ENCODE measurements around the gene PPRC1.

PPRC1 gene, protein sequence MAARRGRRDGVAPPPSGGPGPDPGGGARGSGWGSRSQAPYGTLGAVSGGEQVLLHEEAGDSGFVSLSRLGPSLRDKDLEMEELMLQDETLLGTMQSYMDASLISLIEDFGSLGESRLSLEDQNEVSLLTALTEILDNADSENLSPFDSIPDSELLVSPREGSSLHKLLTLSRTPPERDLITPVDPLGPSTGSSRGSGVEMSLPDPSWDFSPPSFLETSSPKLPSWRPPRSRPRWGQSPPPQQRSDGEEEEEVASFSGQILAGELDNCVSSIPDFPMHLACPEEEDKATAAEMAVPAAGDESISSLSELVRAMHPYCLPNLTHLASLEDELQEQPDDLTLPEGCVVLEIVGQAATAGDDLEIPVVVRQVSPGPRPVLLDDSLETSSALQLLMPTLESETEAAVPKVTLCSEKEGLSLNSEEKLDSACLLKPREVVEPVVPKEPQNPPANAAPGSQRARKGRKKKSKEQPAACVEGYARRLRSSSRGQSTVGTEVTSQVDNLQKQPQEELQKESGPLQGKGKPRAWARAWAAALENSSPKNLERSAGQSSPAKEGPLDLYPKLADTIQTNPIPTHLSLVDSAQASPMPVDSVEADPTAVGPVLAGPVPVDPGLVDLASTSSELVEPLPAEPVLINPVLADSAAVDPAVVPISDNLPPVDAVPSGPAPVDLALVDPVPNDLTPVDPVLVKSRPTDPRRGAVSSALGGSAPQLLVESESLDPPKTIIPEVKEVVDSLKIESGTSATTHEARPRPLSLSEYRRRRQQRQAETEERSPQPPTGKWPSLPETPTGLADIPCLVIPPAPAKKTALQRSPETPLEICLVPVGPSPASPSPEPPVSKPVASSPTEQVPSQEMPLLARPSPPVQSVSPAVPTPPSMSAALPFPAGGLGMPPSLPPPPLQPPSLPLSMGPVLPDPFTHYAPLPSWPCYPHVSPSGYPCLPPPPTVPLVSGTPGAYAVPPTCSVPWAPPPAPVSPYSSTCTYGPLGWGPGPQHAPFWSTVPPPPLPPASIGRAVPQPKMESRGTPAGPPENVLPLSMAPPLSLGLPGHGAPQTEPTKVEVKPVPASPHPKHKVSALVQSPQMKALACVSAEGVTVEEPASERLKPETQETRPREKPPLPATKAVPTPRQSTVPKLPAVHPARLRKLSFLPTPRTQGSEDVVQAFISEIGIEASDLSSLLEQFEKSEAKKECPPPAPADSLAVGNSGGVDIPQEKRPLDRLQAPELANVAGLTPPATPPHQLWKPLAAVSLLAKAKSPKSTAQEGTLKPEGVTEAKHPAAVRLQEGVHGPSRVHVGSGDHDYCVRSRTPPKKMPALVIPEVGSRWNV (N-terminal part only)

DNA sequence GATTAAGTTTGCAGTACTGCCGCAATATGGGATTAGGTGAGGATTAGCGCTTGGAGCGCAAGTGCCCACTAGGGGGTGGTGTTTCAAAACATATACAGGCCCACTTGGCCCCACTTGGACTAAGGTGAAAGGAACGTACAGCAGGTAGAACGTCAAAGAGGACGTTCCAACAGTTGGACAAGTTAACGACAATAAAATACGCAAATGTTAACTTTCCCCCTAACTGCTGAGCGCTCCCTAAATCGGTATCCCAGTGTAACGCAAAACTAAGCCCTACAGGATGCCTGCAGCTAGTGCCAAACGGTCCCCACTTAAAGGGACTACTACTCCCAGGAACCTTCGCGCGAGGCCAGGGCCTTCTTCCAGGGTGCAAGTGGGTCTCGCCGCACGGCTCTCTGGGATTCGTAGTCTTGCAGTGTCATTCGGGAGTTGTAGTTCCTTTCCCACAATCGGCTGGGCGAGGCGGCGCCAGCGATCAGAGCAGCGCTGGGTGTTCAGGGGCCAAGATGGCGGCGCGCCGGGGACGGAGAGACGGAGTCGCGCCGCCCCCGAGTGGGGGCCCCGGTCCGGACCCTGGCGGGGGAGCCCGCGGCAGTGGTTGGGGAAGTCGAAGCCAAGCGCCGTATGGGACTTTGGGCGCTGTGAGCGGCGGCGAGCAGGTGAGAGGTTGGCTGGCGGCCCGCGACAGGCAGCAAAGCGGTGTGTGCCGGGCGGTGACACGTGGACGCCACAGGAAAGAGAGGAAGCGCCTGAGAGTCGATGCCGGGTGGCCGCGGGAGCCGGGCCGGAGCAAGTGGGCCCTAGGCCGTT is at the start of gene PPRC1:
Gene PPRC1 (plus strand): TSS at position 478 of the 810 bp plus-strand sequence. CDS start 29 bp downstream, at position 507.
- DNase-seq (ENCODE audit: low read depth) = peak; percentile 100

DNA sequence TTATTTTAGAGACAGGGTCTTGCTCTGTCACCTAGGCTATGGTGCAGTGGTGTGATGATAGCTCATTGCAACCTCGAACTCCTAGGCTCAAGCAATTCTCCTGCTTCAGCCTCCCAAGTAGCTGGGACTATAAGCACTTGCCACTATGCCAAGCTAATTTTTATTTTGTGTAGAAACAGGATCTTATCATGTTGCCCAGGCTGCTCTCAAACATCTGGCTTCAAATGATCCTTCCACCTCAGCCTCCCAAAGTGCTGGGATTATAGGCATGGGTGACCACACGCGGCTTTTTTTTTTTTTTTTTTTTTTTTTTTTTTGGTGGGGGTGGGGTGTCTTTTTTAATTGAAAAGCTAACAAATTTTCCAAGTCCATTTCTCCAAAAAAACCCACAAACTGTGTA is 49.3 kb upstream of the PPRC1 start:
- no peak for DNase-seq (ENCODE audit: low read depth)

DNA sequence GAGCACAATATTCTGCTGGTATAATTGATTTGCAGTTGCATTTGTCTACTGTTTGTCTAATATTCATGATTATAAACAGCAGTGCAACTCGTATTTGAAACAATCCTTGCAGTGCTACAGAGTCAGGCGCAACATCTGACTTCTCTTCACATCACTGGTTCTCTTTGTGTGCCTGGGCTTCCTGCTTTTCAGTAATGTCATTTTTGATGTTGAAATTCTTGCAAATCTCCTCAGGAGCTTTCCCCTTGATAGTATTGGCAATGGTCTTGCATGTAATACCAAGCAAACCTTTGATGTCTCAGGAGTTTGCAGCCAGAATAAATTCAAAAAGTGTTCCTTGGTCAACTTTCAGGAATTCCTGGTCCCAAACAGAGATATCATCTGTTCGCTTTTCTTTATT is 47.5 kb upstream of the PPRC1 start:
- no peak for DNase-seq (ENCODE audit: low read depth)

DNA sequence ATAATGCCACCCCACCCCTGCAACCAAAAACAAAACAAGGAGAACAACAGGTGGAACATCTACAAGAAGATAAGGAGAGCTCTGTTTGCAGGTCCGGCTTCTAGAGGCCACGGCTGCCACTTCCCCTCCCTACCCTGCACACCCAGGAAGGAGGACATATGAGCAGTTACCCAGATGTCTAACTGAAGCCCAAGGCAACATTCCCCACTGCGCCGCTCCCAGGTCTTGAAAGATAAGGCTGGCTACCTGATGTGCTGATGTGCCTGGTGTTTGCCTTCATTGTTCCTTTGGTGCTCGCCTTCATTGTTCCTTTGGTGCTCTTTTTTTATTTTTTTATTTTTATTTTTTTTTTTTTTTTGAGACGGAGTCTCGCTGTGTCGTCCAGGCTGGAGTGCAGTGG is 46.6 kb upstream of the PPRC1 start:
- no peak for DNase-seq (ENCODE audit: low read depth)

DNA sequence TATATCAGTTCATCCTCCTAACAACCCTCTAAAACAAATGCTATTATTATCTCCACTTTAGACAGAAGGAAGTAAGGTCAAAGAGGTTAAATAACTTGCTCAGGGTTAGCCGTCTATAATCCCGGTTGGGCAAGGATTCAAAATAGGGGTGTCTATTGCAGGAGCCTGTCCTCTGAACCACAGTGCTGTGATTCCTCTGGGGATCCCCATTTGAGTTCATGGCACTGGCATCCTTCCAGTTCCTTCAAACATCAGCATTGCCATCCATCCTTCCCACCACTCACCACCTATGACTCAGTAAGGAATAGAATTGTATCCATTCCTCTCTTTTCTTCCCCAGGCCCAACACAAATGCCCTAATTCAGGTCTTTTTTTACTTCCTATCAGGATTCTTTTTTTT is 42.1 kb upstream of the PPRC1 start:
- peak; percentile 41 for DNase-seq (ENCODE audit: low read depth)

DNA sequence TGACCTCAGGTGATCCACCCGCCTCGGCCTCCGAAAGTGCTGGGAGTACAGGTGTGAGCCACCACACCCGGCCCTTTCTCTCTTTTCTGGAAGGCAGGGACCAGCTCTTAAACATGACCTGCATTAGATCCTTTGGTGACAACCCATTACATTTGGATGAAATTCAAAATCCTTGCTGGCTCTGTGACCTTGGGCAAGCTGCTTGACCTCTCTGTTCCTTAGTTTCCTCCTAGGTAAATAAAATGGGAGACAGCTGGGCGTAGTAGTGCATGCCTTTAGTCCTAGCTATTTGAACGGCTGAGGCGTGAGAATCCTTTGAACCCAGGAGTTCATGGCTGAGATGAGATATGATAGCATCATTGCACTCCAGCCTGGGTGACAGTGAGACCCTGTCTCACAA is 36.4 kb upstream of the PPRC1 start:
- no peak for DNase-seq (ENCODE audit: low read depth)

DNA sequence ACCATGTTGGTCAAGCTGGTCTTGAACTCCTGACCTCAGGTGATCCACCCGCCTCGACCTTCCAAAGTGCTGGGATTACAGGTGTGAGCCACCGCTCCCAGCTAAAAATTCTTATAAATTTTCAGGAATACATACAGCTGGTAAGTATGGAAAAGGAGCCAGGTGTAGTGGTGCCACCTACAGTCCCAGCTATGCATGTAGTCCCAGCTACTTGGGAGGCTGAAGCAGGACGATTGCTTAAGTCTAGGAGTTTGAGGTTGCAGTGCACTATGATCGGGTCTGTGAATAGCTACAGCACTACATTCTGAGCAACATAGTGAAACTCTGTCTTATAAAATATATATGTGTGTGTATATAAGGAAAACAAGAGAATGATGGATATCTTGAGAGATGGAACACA is 31.7 kb upstream of the PPRC1 start:
- DNase-seq (ENCODE audit: low read depth) = no peak

DNA sequence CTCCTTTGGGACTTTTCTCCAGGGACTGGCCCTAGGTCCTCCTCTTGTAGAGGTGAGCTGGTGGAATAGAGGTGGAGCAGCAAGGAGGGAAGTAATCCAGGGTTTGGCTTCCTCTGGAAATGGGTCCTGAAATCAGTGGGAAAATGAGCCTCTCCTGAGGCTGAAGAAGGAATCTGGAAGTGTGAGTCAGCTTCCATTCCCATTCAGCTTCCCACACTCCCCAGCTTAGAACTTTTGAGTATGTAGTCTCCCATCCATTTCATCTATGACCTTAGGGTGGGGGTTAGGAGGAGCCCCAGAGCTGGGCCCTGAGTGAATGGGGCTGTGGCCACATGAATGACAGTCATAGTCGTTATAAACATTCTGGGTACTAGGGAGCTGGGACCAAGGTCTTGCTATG is 30.4 kb upstream of the PPRC1 start:
- peak; percentile 54 for DNase-seq (ENCODE audit: low read depth)

DNA sequence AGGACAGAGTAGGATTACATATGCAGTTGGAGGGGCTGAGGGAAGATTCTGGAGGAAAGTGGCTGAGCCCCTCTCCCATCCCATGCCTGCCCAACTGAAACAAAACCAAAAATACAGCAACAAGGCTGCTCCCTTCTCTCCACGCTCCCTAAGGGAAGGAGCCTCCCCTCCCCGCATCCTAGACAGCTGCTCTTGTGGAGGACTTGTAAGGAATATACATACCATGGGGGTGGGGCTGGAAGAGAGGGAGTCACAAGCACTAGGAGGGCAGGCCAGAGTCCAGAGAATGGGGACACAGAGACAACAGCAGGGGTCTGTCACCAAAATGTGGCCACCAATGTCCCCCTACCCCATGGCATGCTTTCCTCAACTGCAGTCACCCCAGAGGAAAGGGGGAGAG is 25.8 kb upstream of the PPRC1 start:
- no peak for DNase-seq (ENCODE audit: low read depth)

DNA sequence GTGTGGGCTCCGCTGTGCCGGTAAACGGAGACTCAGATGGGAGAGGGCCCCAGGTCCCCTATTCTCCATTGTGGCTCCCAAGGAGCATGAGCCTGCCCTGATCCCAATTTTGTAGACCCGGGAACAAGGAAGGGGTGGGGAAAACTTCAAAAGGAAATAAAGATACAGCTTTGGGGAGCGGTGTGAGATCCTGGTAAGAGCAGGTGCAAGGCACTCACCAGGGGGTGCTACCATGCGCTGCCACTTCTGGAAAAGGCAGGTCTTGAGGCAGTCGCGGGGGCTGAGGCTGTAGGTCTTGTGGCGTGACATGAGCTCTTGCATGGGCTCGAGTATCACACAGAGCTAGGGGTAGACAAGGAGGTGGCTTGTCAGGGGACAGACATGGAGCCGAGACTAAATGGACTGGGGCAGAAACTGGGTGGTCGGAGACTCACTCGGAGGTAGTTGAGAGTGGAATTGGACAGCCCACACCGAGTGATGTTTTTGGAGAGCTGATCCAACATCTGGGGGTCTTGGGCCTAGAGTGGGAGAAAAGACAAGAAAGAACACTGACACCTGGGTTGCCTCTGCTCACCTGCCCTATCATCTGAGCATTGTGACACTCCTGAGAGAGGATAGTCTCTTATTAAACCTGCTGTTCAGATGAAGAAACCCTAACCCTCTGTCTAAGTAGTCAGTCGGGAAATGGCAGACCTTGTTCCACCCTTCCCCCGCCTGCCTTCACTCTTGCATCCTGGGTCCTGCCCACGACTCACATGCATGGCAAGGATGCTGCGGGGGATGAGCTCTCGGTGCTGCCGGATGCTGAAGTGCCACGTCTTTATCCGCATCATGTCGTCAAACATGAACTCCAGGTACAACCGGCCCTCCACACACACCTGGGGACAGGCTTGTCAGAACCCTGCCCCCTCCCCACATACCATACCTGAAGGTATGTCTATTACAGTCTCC is 23.4 kb upstream of the PPRC1 start:
- DNase-seq (ENCODE audit: low read depth) = no peak

DNA sequence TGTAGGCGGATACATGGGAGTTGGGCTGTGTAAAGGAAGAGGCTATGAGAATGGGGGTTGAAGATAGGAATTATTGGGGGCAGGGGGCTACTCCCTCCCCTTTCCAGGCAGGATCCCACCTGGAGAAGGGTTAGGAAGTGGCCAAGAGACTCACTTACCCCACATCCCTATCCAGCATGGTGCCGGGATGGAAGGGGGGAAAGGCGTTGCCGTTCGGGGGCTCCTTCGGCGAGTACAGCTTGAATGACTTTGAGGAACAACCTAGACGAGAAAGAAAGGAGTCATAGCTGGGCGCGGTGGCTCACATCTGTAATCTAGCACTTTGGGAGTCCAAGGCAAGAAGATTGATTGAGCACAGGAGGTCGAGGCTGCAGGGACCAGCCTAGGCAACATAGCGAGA is 21.6 kb upstream of the PPRC1 start:
- DNase-seq (ENCODE audit: low read depth) = no peak

DNA sequence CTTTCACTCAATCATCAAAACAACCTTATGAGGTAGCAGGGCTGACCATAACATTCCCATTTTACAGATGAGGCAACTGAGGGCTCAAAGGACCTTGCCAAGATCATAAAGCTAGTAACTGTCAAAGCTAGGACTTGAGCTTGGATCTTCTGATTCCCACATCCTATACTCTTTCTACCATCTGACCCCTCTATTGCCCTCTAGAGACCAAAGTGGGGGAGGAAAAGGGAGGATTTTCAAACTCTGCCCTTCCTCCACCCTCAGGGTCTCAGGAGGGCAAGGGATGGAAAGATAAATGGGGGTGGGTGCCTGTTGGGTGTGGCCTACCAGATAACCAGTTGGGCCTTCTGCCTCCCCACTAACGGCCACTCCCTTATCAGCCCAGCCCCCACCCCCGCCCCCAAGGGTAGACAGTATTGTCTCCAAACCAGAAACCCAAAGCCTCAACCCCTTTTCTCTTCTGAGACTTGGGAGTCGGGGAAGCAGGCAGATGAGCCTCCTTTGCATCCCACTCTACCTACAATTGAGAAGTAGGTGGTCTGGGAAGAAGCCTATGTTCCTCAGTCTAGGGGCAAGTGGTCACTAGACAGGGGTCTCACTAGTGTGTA is 20.5 kb upstream of the PPRC1 start:
- peak; percentile 47 for DNase-seq (ENCODE audit: low read depth)

DNA sequence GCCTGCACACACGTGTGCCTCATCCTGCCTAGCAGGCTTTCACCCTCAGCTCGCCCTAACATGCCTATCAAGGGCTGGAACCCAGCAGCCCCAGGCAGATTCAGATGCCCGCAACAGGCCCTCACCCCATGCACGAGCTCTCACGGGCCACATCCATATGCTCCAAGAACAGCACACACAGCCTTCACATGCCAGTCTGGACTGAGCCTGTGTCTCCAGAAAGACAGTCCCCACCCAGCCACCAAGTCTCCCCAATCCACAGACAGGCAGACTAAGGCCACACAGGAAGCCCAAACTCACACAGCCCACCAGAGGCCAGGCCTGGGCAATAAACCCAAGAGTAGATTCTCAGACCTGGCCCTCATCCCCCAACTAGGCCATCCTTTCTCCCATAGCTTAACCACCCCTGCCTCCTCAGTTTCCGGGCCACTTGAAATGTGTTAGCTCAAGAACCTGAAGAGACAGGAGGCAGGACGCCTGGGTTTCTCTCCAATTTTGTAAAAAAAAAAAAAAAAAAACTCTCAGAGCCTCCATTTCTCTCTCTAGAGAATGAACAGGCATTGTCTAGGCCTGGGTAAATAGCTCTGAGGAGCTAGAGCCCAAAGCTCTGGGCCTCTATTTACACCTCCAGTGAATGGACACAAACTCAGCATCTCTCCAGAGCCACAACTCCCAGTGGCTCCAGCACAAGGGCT is 19.4 kb upstream of the PPRC1 start:
- DNase-seq (ENCODE audit: low read depth) = no peak

DNA sequence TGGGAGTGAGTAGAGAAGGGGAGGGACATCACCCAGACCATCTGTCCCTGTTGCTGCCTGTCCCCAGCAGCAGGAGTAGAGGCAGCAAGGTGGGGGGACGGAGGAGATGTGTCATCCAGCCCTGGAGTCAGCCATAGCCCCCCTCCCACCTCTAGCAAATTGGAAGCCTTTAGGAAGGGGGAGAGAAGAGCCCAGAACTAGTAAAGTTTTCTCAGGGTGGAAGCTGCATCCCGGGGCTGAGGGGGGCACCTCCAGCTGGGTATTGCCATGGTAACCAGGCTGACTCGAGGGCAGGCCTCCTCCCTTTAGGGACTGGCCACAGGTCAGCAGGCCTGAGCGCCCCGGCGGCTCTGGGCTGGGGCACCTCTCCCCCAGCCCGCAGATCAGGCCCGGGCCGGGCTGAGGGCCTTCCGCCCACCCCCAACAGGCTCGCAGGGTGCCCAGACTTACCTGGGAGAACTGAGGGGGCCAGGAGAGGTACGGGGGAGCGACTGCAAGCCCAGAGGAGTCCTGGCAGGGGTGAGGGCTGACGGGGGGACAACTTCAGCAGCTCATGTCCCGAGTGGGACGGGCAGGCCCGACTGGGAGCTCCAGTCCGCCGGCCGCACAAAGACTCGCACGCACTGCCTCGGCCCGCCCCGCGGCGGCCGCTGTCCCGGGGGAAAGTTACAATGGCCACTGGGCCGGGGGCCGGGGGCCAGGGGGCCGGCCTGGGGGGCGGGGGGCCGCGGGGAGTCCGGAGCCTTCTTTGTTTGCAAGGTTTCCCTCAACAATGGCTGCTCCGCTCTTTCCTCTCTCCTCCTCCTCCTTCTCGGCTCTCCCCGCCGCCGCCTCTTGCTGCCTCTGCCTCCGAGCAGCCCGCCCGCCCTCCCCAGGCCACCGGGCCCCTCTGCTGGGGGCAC is 18.6 kb upstream of the PPRC1 start:
- DNase-seq (ENCODE audit: low read depth) = peak; percentile 43

DNA sequence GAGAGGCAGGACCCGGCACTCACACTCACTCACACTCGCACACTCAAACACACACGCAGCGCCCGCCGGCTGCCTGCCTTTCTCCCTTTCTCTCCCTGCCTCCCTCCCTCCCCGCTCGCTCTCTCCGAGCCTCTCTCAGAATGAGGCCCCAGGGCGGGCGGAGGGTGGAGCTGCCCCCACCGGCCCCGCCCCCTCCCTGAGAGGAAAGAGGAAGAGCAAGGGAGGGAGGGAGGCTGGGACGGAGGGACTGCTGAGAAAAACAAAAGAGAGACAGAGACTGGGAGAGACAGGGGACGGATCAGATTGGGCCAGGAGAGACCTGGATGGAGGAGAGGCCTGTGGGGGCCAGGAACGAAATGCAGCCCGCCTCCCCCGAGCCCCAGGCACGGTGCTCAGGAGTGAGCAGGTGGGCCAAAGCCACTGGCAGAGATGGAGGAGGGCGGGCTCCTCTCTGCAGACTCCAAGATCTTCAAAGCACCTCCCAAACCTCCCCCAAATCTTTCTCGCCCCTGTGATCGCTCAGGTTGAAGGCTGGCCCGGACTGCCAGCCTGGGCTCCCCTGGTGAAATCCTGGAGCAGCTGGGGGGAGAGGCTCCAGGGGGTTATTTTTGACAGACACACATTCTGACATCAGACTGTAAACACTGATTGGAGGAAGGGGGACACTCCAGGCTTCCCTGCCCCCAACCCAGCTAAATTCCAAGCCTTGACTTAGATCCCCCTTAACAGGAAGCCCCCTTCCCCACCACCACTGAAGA is 17.8 kb upstream of the PPRC1 start:
- DNase-seq (ENCODE audit: low read depth) = peak; percentile 89

DNA sequence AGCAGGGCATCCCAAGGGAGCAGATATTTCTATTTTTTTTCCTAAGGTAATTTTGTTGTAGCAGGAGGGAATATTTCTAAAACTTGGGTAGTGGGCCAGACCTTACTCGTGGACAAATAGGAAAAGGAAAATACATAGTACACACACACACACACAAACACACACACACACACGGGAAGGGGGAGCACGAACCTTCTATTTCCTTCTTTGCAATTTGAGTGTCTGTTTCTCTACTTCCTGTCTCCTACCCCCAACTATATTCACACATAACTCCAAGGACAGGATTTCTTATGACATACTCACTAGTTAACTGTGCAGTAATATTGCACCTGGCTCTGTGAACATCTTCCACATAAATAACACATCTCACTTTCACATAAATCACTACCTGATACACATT is 17.1 kb upstream of the PPRC1 start:
- no peak for DNase-seq (ENCODE audit: low read depth)

DNA sequence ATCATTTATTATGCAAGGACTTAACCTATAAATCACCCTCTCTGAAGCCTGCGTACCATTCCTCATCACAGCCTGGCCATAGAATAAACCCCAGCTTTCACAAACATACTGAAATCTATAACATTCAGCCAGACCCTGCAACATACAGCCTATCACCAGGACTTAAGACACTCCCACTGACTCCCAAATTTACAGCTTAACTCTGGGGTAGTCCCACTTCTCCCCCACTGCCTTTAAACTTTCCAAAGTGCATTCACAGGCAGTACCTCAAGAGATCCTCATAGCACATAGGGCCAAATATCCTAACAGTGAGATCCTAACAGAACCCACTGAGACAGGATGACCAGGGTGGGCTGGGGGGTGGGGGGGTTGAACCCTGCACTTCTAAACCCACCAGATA is 16.2 kb upstream of the PPRC1 start:
- no peak for DNase-seq (ENCODE audit: low read depth)
